GM23338 (cell line): ENCODE results near the gene TSNAX. TPM values are rescaled to one million over a fixed set of nuclear protein-coding genes. Genes with fewer than 3 reads are reported as not detected.

Source experiments
- ATAC-seq: fragments of 200-7000 bp; cut with Tn5 transposase; 3 replicates; pipeline ENCODE4 v1.9.1; 2020
- DNase-seq: peaks from one replicate; pipeline ENCODE4 v3.0.0-alpha.2; 2015; ENCODE audit warnings: low spot score
- H2AFZ ChIP-seq: fragments of 200-600 bp; sonication (generic); 2 replicates; pipeline ENCODE4 v1.8.0; 2016; ENCODE audit warnings: antibody characterized with exemption, mild to moderate bottlenecking, moderate library complexity
- H3F3A ChIP-seq: fragments of 200-600 bp; sonication (generic); replicated peaks from 2 replicates; pipeline ENCODE4 v1.8.0; 2017; ENCODE audit warnings: antibody characterized with exemption, mixed run types, low read depth
- H3K27ac ChIP-seq: fragments of 200-600 bp; sonication (generic); 2 replicates; pipeline ENCODE4 v1.6.1; 2016; ENCODE audit warnings: low read depth
- H3K27me3 ChIP-seq: fragments of 200-600 bp; sonication (generic); 2 replicates; pipeline ENCODE4 v1.8.0; 2016; ENCODE audit warnings: mild to moderate bottlenecking, mixed run types, moderate library complexity; ENCODE audit not compliant: insufficient read depth
- H3K36me3 ChIP-seq: fragments of 200-600 bp; sonication (generic); 2 replicates; pipeline ENCODE4 v1.8.0; 2016; ENCODE audit warnings: mild to moderate bottlenecking; ENCODE audit not compliant: insufficient read depth
- H3K4me1 ChIP-seq: fragments of 200-600 bp; sonication (generic); 2 replicates; pipeline ENCODE4 v1.8.0; 2016; ENCODE audit warnings: mild to moderate bottlenecking, moderate library complexity; ENCODE audit not compliant: insufficient read depth
- H3K4me2 ChIP-seq: fragments of 200-600 bp; sonication (generic); 2 replicates; pipeline ENCODE4 v1.7.1; 2017; ENCODE audit warnings: mixed run types
- H3K4me3 ChIP-seq: fragments of 200-600 bp; sonication (generic); 2 replicates; pipeline ENCODE4 v1.6.1; 2016; ENCODE audit warnings: mixed run types
- H3K79me2 ChIP-seq: fragments of 200-600 bp; sonication (generic); replicated peaks from 2 replicates; pipeline ENCODE4 v1.8.0; 2017; ENCODE audit warnings: mild to moderate bottlenecking; ENCODE audit not compliant: insufficient read depth
- H3K9me2 ChIP-seq: fragments of 200-600 bp; sonication (generic); 2 replicates; pipeline ENCODE4 v1.8.0; 2017; ENCODE audit not compliant: insufficient read depth
- H4K20me1 ChIP-seq: fragments of 200-600 bp; sonication (generic); replicated peaks from 2 replicates; pipeline ENCODE4 v1.8.0; 2017; ENCODE audit warnings: mild to moderate bottlenecking; ENCODE audit not compliant: insufficient read depth
- H3K27ac Mint-ChIP-seq: 2 replicates; pipeline ENCODE4 v1.8.0; 2020; ENCODE audit warnings: inconsistent platforms, mild to moderate bottlenecking, moderate library complexity, mixed read lengths
- H3K27me3 Mint-ChIP-seq: 3 replicates; pipeline ENCODE4 v1.8.0; 2022; ENCODE audit warnings: low read depth, mild to moderate bottlenecking, moderate library complexity, mixed read lengths, inconsistent platforms; ENCODE audit not compliant: insufficient read depth, poor library complexity
- H3K36me3 Mint-ChIP-seq: 3 replicates; pipeline ENCODE4 v1.8.0; 2021; ENCODE audit warnings: low read depth, mild to moderate bottlenecking, inconsistent platforms, moderate library complexity, mixed read lengths
- H3K4me1 Mint-ChIP-seq: 3 replicates; pipeline ENCODE4 v1.8.0; 2020; ENCODE audit warnings: mild to moderate bottlenecking, inconsistent platforms, mixed read lengths
- H3K4me3 Mint-ChIP-seq: 3 replicates; pipeline ENCODE4 v1.8.0; 2021; ENCODE audit warnings: moderate library complexity, mild to moderate bottlenecking, inconsistent platforms, mixed read lengths
- H3K9me3 Mint-ChIP-seq: 3 replicates; pipeline ENCODE4 v1.8.0; 2020; ENCODE audit warnings: moderate library complexity, mild to moderate bottlenecking, inconsistent platforms, mixed read lengths
- CREB1 ChIP-seq: fragments of 250-450 bp; sonication (Bioruptor Pico); IDR thresholded peaks from 2 replicates; pipeline ENCODE4 v1.5.0; 2020; ENCODE audit warnings: low read depth, mild to moderate bottlenecking, moderate library complexity
- EZH2 ChIP-seq: fragments of 200-600 bp; sonication (generic); IDR thresholded peaks from one replicate; pipeline ENCODE4 v1.8.0; 2017; ENCODE audit warnings: antibody characterized with exemption, mild to moderate bottlenecking, low read depth; ENCODE audit not compliant: unreplicated experiment
- EZH2phosphoT487 ChIP-seq: fragments of 200-600 bp; sonication (generic); IDR thresholded peaks from one replicate; pipeline ENCODE4 v1.8.1; 2018; ENCODE audit warnings: antibody characterized with exemption; ENCODE audit not compliant: unreplicated experiment
- JUNB ChIP-seq: IDR thresholded peaks from one replicate; pipeline ENCODE4 v1.6.1; 2016; ENCODE audit warnings: antibody characterized with exemption; ENCODE audit not compliant: unreplicated experiment
- NANOG ChIP-seq: IDR thresholded peaks from 2 replicates; pipeline ENCODE4 v1.6.1; 2016; ENCODE audit warnings: antibody characterized with exemption, borderline replicate concordance
- POLR2AphosphoS5 ChIP-seq: IDR thresholded peaks from 2 replicates; pipeline ENCODE4 v1.6.1; 2016; ENCODE audit warnings: antibody characterized with exemption, low read depth
- ZNF331 ChIP-seq: fragments of 250-450 bp; sonication (Bioruptor Pico); IDR thresholded peaks from 2 replicates; pipeline ENCODE4 v1.5.0; 2020; ENCODE audit warnings: low read depth, mild to moderate bottlenecking, moderate library complexity
- polyA plus RNA-seq: library from polyadenylated mRNA; unstranded; fragments of >200 nt; fragmentation: Nextera tagmentation; extraction: Ambion mirVana; gene quantifications from 2 replicates; pipeline ENCODE4 v1.2.1, GENCODE V29; 2016
- total RNA-seq: library from RNA; depleted of rRNA; stranded (reverse); fragments of >200 nt; shearing (Covaris generic); gene quantifications from 2 replicates; pipeline ENCODE4 v1.2.3, GENCODE V29; 2014
- TF ChIP-seq, protein P1 (sequence below): fragments of 250-450 bp; sonication (Bioruptor Pico); IDR thresholded peaks from 2 replicates; pipeline ENCODE4 v1.5.0; 2020; ENCODE audit warnings: mild to moderate bottlenecking, moderate library complexity
- TF ChIP-seq, protein P2 (sequence below): IDR thresholded peaks from one replicate; pipeline ENCODE4 v1.6.1; 2018; ENCODE audit warnings: antibody characterized with exemption; ENCODE audit not compliant: unreplicated experiment
- TF ChIP-seq, protein P3 (sequence below), 2 experiments: fragments of 200-600 bp in 1 of 2; sonication (generic) in 1 of 2; conservative IDR thresholded peaks; 2 replicates each; pipeline versions ENCODE4 v1.5.1 to v1.6.1; 2016 to 2017; ENCODE audit warnings: antibody characterized with exemption in 2 of 2, low read depth in 2 of 2, mild to moderate bottlenecking in 2 of 2, moderate library complexity in 1 of 2

Gene TSNAX
- total and polyA plus RNA-seq, 2 experiments from 2014 or later, result 31.5 to 31.7 TPM

DNA sequence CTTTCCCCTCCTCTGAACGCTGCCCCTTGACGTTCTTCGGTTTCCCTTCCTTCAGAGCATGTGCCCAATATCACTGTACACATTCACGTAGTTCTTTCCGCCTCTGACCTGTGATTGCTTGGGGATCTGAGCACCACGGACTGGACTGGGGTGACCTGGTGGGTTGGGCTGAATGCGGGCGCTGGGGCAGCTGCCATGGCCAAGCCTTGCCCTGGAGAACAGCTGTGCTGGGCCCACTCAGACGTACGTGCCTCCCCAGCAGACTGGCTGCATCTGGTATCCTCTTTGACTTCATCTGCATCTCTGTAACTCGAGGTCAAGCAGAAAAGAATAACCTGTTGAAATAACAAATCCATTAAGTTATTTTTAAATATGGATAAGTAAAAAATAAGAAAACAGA is 63.0 kb downstream of the TSNAX start (continued):
- TF ChIP-seq, protein P1, sequence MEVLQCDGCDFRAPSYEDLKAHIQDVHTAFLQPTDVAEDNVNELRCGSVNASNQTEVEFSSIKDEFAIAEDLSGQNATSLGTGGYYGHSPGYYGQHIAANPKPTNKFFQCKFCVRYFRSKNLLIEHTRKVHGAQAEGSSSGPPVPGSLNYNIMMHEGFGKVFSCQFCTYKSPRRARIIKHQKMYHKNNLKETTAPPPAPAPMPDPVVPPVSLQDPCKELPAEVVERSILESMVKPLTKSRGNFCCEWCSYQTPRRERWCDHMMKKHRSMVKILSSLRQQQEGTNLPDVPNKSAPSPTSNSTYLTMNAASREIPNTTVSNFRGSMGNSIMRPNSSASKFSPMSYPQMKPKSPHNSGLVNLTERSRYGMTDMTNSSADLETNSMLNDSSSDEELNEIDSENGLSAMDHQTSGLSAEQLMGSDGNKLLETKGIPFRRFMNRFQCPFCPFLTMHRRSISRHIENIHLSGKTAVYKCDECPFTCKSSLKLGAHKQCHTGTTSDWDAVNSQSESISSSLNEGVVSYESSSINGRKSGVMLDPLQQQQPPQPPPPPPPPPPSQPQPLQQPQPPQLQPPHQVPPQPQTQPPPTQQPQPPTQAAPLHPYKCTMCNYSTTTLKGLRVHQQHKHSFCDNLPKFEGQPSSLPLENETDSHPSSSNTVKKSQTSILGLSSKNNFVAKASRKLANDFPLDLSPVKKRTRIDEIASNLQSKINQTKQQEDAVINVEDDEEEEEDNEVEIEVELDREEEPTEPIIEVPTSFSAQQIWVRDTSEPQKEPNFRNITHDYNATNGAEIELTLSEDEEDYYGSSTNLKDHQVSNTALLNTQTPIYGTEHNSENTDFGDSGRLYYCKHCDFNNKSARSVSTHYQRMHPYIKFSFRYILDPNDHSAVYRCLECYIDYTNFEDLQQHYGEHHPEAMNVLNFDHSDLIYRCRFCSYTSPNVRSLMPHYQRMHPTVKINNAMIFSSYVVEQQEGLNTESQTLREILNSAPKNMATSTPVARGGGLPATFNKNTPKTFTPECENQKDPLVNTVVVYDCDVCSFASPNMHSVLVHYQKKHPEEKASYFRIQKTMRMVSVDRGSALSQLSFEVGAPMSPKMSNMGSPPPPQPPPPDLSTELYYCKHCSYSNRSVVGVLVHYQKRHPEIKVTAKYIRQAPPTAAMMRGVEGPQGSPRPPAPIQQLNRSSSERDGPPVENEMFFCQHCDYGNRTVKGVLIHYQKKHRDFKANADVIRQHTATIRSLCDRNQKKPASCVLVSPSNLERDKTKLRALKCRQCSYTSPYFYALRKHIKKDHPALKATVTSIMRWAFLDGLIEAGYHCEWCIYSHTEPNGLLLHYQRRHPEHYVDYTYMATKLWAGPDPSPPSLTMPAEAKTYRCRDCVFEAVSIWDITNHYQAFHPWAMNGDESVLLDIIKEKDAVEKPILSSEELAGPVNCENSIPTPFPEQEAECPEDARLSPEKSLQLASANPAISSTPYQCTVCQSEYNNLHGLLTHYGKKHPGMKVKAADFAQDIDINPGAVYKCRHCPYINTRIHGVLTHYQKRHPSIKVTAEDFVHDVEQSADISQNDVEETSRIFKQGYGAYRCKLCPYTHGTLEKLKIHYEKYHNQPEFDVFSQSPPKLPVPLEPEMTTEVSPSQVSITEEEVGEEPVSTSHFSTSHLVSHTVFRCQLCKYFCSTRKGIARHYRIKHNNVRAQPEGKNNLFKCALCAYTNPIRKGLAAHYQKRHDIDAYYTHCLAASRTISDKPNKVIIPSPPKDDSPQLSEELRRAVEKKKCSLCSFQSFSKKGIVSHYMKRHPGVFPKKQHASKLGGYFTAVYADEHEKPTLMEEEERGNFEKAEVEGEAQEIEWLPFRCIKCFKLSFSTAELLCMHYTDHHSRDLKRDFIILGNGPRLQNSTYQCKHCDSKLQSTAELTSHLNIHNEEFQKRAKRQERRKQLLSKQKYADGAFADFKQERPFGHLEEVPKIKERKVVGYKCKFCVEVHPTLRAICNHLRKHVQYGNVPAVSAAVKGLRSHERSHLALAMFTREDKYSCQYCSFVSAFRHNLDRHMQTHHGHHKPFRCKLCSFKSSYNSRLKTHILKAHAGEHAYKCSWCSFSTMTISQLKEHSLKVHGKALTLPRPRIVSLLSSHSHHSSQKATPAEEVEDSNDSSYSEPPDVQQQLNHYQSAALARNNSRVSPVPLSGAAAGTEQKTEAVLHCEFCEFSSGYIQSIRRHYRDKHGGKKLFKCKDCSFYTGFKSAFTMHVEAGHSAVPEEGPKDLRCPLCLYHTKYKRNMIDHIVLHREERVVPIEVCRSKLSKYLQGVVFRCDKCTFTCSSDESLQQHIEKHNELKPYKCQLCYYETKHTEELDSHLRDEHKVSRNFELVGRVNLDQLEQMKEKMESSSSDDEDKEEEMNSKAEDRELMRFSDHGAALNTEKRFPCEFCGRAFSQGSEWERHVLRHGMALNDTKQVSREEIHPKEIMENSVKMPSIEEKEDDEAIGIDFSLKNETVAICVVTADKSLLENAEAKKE, result no peak

DNA sequence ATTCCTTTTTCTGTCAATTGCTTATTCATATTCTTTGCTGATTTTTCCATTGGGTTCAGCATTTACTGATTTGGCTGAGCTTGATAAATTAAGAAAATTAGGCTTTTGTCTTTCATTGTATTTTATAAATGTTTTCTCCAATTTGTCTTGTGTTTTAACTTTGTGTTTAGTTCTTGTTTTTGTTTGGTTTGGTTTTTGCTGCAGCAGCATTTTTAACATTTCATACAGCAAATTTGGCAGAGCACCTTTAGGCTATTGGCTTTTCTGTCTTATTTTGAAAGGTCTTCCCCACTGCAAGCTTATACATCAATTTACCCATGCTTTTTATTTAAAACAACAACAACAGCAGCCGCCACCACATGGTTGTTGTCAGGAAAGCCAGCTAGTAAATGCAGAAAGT is 64.3 kb downstream of the TSNAX start:
- no peak overlapping the region for H3K4me2 ChIP-seq
- H3K36me3 ChIP-seq, result no peaks in the 10 kb centered on the region
- no peaks in the 10 kb centered on the region; the same call in 1 of the 2 replicates for H4K20me1 ChIP-seq
- H3K9me3 Mint-ChIP-seq, result no peaks in the 10 kb centered on the region
- H3K36me3 Mint-ChIP-seq, result no peaks in the 10 kb centered on the region
- H2AFZ ChIP-seq, result no peak overlapping the region
- no peaks in the 10 kb centered on the region for H3F3A ChIP-seq
- H3K27ac ChIP-seq, result no peak overlapping the region
- H3K27me3 ChIP-seq, result no peaks in the 10 kb centered on the region
- no peak for DNase-seq
- no peaks in the 10 kb centered on the region for H3K9me2 ChIP-seq
- H3K27ac Mint-ChIP-seq, result no peak overlapping the region
- peaks cover 2% of the 10 kb centered on the region for H3K27me3 Mint-ChIP-seq
- no peak overlapping the region for H3K4me3 ChIP-seq
- H3K4me1 Mint-ChIP-seq, result peaks cover 8% of the 10 kb centered on the region
- no peaks in the 10 kb centered on the region for H3K79me2 ChIP-seq
- no peak overlapping the region for H3K4me3 Mint-ChIP-seq
- H3K4me1 ChIP-seq, result peaks cover 3% of the 10 kb centered on the region; the same call in 1 of the 2 replicates
- no peak for ATAC-seq
- TF ChIP-seq, protein P2, sequence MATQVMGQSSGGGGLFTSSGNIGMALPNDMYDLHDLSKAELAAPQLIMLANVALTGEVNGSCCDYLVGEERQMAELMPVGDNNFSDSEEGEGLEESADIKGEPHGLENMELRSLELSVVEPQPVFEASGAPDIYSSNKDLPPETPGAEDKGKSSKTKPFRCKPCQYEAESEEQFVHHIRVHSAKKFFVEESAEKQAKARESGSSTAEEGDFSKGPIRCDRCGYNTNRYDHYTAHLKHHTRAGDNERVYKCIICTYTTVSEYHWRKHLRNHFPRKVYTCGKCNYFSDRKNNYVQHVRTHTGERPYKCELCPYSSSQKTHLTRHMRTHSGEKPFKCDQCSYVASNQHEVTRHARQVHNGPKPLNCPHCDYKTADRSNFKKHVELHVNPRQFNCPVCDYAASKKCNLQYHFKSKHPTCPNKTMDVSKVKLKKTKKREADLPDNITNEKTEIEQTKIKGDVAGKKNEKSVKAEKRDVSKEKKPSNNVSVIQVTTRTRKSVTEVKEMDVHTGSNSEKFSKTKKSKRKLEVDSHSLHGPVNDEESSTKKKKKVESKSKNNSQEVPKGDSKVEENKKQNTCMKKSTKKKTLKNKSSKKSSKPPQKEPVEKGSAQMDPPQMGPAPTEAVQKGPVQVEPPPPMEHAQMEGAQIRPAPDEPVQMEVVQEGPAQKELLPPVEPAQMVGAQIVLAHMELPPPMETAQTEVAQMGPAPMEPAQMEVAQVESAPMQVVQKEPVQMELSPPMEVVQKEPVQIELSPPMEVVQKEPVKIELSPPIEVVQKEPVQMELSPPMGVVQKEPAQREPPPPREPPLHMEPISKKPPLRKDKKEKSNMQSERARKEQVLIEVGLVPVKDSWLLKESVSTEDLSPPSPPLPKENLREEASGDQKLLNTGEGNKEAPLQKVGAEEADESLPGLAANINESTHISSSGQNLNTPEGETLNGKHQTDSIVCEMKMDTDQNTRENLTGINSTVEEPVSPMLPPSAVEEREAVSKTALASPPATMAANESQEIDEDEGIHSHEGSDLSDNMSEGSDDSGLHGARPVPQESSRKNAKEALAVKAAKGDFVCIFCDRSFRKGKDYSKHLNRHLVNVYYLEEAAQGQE, result no peak
- TF ChIP-seq JUNB (no peak), CREB1 (CRISPR knock-in tag) (no peak), NANOG (no peak), ZNF331 (CRISPR knock-in tag) (no peak), EZH2phosphoT487 (no peak), POLR2AphosphoS5 (no peak), EZH2 (no peak)
- TF ChIP-seq, protein P3, sequence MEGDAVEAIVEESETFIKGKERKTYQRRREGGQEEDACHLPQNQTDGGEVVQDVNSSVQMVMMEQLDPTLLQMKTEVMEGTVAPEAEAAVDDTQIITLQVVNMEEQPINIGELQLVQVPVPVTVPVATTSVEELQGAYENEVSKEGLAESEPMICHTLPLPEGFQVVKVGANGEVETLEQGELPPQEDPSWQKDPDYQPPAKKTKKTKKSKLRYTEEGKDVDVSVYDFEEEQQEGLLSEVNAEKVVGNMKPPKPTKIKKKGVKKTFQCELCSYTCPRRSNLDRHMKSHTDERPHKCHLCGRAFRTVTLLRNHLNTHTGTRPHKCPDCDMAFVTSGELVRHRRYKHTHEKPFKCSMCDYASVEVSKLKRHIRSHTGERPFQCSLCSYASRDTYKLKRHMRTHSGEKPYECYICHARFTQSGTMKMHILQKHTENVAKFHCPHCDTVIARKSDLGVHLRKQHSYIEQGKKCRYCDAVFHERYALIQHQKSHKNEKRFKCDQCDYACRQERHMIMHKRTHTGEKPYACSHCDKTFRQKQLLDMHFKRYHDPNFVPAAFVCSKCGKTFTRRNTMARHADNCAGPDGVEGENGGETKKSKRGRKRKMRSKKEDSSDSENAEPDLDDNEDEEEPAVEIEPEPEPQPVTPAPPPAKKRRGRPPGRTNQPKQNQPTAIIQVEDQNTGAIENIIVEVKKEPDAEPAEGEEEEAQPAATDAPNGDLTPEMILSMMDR (conservative IDR thresholded peaks at IDR 0.05; ENCODE audit: low read depth in 2 of 2), result no peak
